Middle frontal gyrus (tissue), 1 donor: ENCODE measurements around the gene VCAM1.
"Not testable (repeated sequence)": the region's sequence is repeated elsewhere in the genome, so short reads cannot be mapped to it uniquely, and the experiment has no call there.

Experiments used
- DNase-seq: peaks from one replicate; pipeline ENCODE4 v3.0.0-alpha.2; 2015; ENCODE audit warnings: low spot score; ENCODE audit errors: extremely low spot score

VCAM1 gene

DNA sequence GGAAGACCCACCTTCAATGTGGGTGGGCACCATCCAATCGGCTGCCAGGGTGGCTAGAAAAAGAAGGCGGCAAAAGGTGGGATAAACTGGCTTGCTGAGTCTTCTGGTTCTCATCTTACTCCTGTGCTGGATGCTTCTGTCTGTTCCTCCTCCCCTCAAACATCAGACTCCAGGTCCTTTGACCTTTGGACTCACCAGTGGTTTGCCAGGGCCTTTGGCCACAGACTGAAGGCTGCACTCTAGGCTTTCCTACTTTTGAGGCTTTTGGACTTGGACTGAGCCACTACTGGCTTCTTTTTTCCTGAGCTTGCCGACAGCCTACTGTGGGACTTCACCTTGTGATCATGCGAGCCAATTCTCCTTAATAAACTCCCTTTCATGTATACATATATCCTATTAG, 55.9 kb downstream of the VCAM1 start:
- DNase-seq, result no peak

DNA sequence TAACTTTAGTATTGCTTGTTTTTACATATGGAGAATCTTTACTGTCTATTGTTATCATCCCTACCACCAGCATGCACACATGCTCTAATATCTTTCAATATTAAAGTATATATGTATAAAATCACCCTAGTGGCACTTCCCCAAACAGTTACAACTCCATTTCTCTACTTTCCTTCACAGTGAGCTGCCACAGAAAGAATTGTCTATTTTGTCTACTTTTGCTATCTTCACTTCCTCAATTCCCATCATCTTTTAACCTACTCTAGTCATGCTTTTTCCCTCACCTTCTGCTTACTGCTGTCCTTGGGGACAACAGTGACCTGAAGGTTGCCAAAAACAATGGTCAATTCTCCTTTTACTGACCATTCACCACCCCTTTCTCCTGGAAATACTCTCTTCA, 59.2 kb downstream of the VCAM1 start:
- DNase-seq, result no peak

DNA sequence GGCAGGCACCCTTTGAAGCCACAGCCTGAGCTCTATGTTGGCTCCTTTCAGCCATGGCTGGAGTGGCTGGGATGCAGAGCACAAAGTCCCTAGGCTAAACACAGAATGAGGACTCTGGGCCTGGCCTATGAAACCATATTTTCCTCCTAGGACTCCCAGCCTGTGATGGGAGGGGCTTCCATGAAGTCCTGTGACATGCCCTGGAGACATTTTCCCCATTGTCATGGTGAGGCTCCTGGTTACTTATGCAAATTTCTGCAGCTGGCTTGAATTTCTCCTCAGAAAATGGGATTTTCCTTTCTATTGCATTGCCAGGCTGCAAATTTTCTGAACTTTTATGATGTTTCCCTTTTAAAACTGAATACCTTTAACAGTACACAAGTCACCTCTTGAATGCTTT, 61.3 kb downstream of the VCAM1 start:
- DNase-seq, result no peak

DNA sequence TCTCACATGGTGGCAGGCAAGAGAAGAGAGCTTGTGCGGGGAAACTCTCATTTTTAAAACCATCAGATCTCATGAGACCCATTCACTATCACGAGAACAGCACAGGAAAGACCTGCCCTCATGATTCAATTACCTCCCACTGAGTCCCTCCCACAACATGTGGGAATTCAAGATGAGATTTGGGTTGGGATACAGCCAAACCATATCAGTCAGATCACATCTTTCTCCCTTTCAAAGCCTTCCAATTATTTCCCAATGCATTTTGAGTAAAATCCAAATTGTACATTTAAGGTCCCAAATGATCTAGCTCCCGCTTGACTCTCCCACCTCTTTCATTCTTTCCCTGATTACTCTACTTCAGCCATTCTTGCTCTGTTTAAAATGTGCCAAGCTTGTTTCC, 62.2 kb downstream of the VCAM1 start:
- not testable (repeated sequence) for DNase-seq

DNA sequence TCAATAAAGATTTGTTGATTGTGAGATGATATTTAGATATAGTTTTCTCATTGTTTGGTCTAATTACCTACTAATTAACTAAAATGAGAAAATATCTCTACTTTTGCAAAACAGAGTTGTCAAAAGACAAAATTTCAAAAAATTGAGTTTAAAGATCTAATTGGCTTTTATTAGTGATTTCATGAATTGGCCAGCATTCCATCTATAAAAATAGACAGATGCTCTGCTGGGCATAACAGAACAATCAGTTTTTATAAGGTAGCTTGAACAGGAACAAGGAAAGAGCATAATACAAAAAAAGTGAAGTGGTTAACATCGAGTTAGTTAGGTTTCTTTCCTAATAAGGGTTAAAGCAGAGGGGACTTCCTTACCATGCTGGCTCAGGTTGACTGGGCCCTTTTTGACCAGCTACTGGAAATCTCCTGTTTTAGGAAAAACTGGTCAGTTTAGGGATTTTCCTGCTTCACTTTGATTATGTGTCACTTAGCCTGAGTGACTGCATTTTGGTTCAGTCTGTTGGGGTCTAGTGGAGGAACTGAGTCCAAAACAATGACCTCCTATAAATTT, 63.0 kb downstream of the VCAM1 start:
- DNase-seq, result no peak

- no peak for DNase-seq
Observed at GRCh38 chr1:100785470-100786052, 66.0 kb downstream of the VCAM1 start.

DNA sequence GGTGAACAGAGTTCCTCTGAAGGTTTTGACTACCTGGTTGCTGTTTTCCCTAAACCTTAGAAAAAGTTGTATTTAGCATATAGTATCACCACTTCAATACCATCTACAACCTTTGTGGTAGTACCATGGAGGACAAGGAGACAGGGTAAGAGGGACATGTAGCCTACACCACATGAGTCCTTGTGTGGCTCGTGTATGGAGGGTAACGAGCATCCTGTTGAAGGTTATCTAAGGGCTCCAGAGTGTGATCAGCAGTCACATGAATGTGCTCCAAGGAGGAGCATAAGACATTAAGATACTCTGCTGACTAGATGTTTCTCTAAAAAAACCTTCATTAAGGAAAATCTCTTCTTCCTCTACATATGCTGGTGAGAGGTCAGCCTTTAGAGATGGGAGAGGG, 67.3 kb downstream of the VCAM1 start:
- no peak for DNase-seq
